H9 (cell line): ENCODE measurements around the gene SPNS3. TPM values are rescaled to one million over a fixed set of nuclear protein-coding genes. Genes with fewer than 3 reads are reported as not detected.

Experiments
- DNase-seq: peaks from one replicate; pipeline ENCODE4 v3.0.0-alpha.2; 2017
- H2AFZ ChIP-seq: one replicate; pipeline ENCODE4 v1.6.1; 2013; ENCODE audit warnings: mild to moderate bottlenecking, low read length, control low read depth, moderate library complexity
- H2AK5ac ChIP-seq: 2 replicates; pipeline ENCODE4 v1.6.1; 2013; ENCODE audit warnings: low read length, control low read depth, mixed read lengths; ENCODE audit not compliant: insufficient read length
- H2BK120ac ChIP-seq: one replicate; pipeline ENCODE4 v1.6.1; 2013; ENCODE audit warnings: low read depth, mild to moderate bottlenecking, low read length, control low read depth, inconsistent platforms; ENCODE audit not compliant: poor library complexity, severe bottlenecking
- H2BK12ac ChIP-seq: 2 replicates; pipeline ENCODE4 v1.6.1; 2013; ENCODE audit warnings: low read length, control low read depth, mixed read lengths, low read depth; ENCODE audit not compliant: insufficient read length
- H2BK15ac ChIP-seq: 2 replicates; pipeline ENCODE4 v1.6.1; 2013; ENCODE audit warnings: low read depth, low read length, control low read depth
- H2BK20ac ChIP-seq: one replicate; pipeline ENCODE4 v1.6.1; 2013; ENCODE audit warnings: low read depth, mild to moderate bottlenecking, low read length, control low read depth, inconsistent platforms; ENCODE audit not compliant: poor library complexity, severe bottlenecking
- H2BK5ac ChIP-seq: 2 replicates; pipeline ENCODE4 v1.6.1; 2013; ENCODE audit warnings: low read length, control low read depth, mixed read lengths; ENCODE audit not compliant: insufficient read length
- H3K14ac ChIP-seq: 2 replicates; pipeline ENCODE4 v1.6.1; 2013; ENCODE audit warnings: low read length, control low read depth; ENCODE audit not compliant: insufficient read depth
- H3K18ac ChIP-seq: 2 replicates; pipeline ENCODE4 v1.6.1; 2013; ENCODE audit warnings: low read depth, mild to moderate bottlenecking, mixed read lengths, low read length, control low read depth; ENCODE audit not compliant: insufficient read length
- H3K23ac ChIP-seq: 2 replicates; pipeline ENCODE4 v1.6.1; 2013; ENCODE audit warnings: low read length, control low read depth, mixed read lengths, low read depth; ENCODE audit not compliant: insufficient read length
- H3K23me2 ChIP-seq: 2 replicates; pipeline ENCODE4 v1.6.1; 2013; ENCODE audit warnings: low read depth, mild to moderate bottlenecking, mixed read lengths, low read length, control low read depth; ENCODE audit not compliant: insufficient read length, poor library complexity, severe bottlenecking
- H3K27ac ChIP-seq: 2 replicates; pipeline ENCODE4 v1.5.1; 2013; ENCODE audit warnings: low read length, control low read depth, mixed read lengths, low read depth; ENCODE audit not compliant: insufficient read length
- H3K27me3 ChIP-seq: 2 replicates; pipeline ENCODE4 v1.6.1; 2013; ENCODE audit warnings: low read length, control low read depth, inconsistent platforms; ENCODE audit not compliant: insufficient read depth
- H3K4ac ChIP-seq: 2 replicates; pipeline ENCODE4 v1.6.1; 2013; ENCODE audit warnings: low read depth, mild to moderate bottlenecking, control low read depth, inconsistent platforms, low read length, moderate library complexity
- H3K4me1 ChIP-seq: 2 replicates; pipeline ENCODE4 v1.6.1; 2013; ENCODE audit warnings: low read length, control low read depth, inconsistent platforms; ENCODE audit not compliant: insufficient read depth
- H3K4me2 ChIP-seq: 2 replicates; pipeline ENCODE4 v1.6.1; 2013; ENCODE audit warnings: low read length, control low read depth, mixed read lengths; ENCODE audit not compliant: insufficient read length, insufficient read depth
- H3K56ac ChIP-seq: 2 replicates; pipeline ENCODE4 v1.6.1; 2013; ENCODE audit warnings: low read depth, mild to moderate bottlenecking, mixed read lengths, low read length, control low read depth; ENCODE audit not compliant: insufficient read length
- H3K79me1 ChIP-seq: 2 replicates; pipeline ENCODE4 v1.6.1; 2013; ENCODE audit warnings: low read depth, mild to moderate bottlenecking, moderate library complexity, low read length, control low read depth, inconsistent platforms; ENCODE audit not compliant: insufficient read depth, poor library complexity, severe bottlenecking
- H3K79me2 ChIP-seq: 2 replicates; pipeline ENCODE4 v1.6.1; 2013; ENCODE audit warnings: low read length, control low read depth, inconsistent platforms; ENCODE audit not compliant: insufficient read depth
- H3K9ac ChIP-seq: 2 replicates; pipeline ENCODE4 v1.6.1; 2013; ENCODE audit warnings: low read length, control low read depth, mixed read lengths; ENCODE audit not compliant: insufficient read length; ENCODE audit errors: extremely low read depth
- H3K9me3 ChIP-seq: one replicate; pipeline ENCODE4 v1.6.1; 2013; ENCODE audit warnings: low read depth, low read length, inconsistent platforms; ENCODE audit not compliant: control insufficient read depth
- H3T11ph ChIP-seq: one replicate; pipeline ENCODE4 v1.6.1; 2013; ENCODE audit warnings: mild to moderate bottlenecking, low read length, control low read depth, inconsistent platforms
- H4K20me1 ChIP-seq: one replicate; pipeline ENCODE4 v1.6.1; 2013; ENCODE audit not compliant: control insufficient read depth, insufficient read length, insufficient read depth
- H4K5ac ChIP-seq: 2 replicates; pipeline ENCODE4 v1.6.1; 2013; ENCODE audit warnings: low read depth, mild to moderate bottlenecking, mixed read lengths, low read length, control low read depth; ENCODE audit not compliant: insufficient read length
- H4K8ac ChIP-seq: replicated peaks from 2 replicates; pipeline ENCODE4 v1.6.1; 2013; ENCODE audit warnings: low read length, control low read depth, mixed read lengths, low read depth; ENCODE audit not compliant: insufficient read length
- H4K91ac ChIP-seq: 2 replicates; pipeline ENCODE4 v1.6.1; 2013; ENCODE audit warnings: low read depth, mild to moderate bottlenecking, moderate library complexity, mixed read lengths, low read length, control low read depth; ENCODE audit not compliant: insufficient read length
- H3K27ac Mint-ChIP-seq, 3 experiments: 2 replicates in 2 of 3; 3 replicates in 1 of 3; pipeline ENCODE4 v1.8.0; 2020 to 2021; ENCODE audit warnings: mixed read lengths in 3 of 3, mild to moderate bottlenecking in 1 of 3, moderate library complexity in 1 of 3
- H3K27me3 Mint-ChIP-seq: 2 replicates; pipeline ENCODE4 v1.8.0; 2021; ENCODE audit warnings: low read depth, mild to moderate bottlenecking, moderate library complexity, mixed read lengths
- H3K36me3 Mint-ChIP-seq, 3 experiments: 2 replicates in 2 of 3; 3 replicates in 1 of 3; pipeline ENCODE4 v1.8.0; 2020 to 2021; ENCODE audit warnings: low read depth in 3 of 3, mixed read lengths in 3 of 3; ENCODE audit not compliant: insufficient read depth in 1 of 3
- H3K4me1 Mint-ChIP-seq, 2 experiments: 2 replicates each; pipeline ENCODE4 v1.8.0; 2020; ENCODE audit warnings: mixed read lengths in 2 of 2
- H3K4me3 Mint-ChIP-seq, 2 experiments: 2 replicates in 1 of 2; 3 replicates in 1 of 2; pipeline ENCODE4 v1.8.0; 2020 to 2021; ENCODE audit warnings: mild to moderate bottlenecking in 2 of 2, mixed read lengths in 2 of 2, moderate library complexity in 1 of 2
- H3K9me3 Mint-ChIP-seq, 2 experiments: 2 replicates in 1 of 2; 3 replicates in 1 of 2; pipeline ENCODE4 v1.8.0; 2020; ENCODE audit warnings: mild to moderate bottlenecking in 2 of 2, mixed read lengths in 2 of 2, moderate library complexity in 1 of 2
- CTCF ChIP-seq: fragments of 200-600 bp; sonication (generic); conservative IDR thresholded peaks from 3 replicates; pipeline ENCODE4 v1.8.0; 2021; ENCODE audit warnings: antibody characterized with exemption, mild to moderate bottlenecking
- WGBS: extraction: QIAGEN DNeasy Blood & Tissue Kit; methylation state at CpG from one replicate; pipeline ENCODE4 v1.1.7; 2013; ENCODE audit warnings: missing lambda C conversion rate, low lambda C conversion rate, mixed read lengths; ENCODE audit not compliant: insufficient read length; ENCODE audit errors: extremely low coverage; 5-methylcytosine and 5-hydroxymethylcytosine counted together
- total RNA-seq: library from RNA; stranded (reverse); gene quantifications from 2 replicates; pipeline ENCODE4 v1.2.1, GENCODE V29; 2021

SPNS3 gene
- total RNA-seq, 1 experiment from 2014 or later, result not detected

- H3K9ac ChIP-seq, result no peak overlapping the region
- no peak overlapping the region for H3T11ph ChIP-seq
- no peak overlapping the region for H3K18ac ChIP-seq
- H3K4me1 ChIP-seq, result no peaks in the 10 kb centered on the region
- no peak overlapping the region for H4K5ac ChIP-seq
- H3K9me3 ChIP-seq, result no peaks in the 10 kb centered on the region
- peaks cover 3% of the 10 kb centered on the region for H4K20me1 ChIP-seq
- H2BK12ac ChIP-seq, result no peak overlapping the region
- no peak overlapping the region for H2AK5ac ChIP-seq
- no peak overlapping the region for H3K27ac Mint-ChIP-seq
- H3K23me2 ChIP-seq, result no peaks in the 10 kb centered on the region
- no peak for DNase-seq
- peaks cover 12% of the 10 kb centered on the region for H3K27me3 Mint-ChIP-seq
- no CpG with 5 or more reads among the region's 9 CpGs for WGBS
- H3K14ac ChIP-seq, result no peak overlapping the region
- no peak overlapping the region for H2BK20ac ChIP-seq
- H3K4me1 Mint-ChIP-seq, result peaks cover 18 to 22% of the 10 kb centered on the region in 2 experiments
- H3K4ac ChIP-seq, result no peak overlapping the region
- no peaks in the 10 kb centered on the region for H3K79me2 ChIP-seq
- no peak overlapping the region for H3K56ac ChIP-seq
- no peak overlapping the region for H3K27ac ChIP-seq
- H3K27me3 ChIP-seq, result no peaks in the 10 kb centered on the region
- no peak overlapping the region for H2AFZ ChIP-seq
- no peak overlapping the region for H3K4me3 Mint-ChIP-seq
- no peaks in the 10 kb centered on the region for H3K36me3 Mint-ChIP-seq
- no peak overlapping the region for H4K8ac ChIP-seq
- no peak overlapping the region for H3K4me2 ChIP-seq
- no peak overlapping the region for H3K23ac ChIP-seq
- H3K9me3 Mint-ChIP-seq, result no peaks in the 10 kb centered on the region; a peak in 3 of 5 replicates
- no peak overlapping the region for H2BK5ac ChIP-seq
- no peak overlapping the region for H2BK120ac ChIP-seq
- TF ChIP-seq CTCF, result no peak
- H3K79me1 ChIP-seq, result no peaks in the 10 kb centered on the region
- H4K91ac ChIP-seq, result no peak overlapping the region
- no peak overlapping the region for H2BK15ac ChIP-seq
These were observed 56.4 kb downstream of the SPNS3 start for GRCh38 chr17:4490109-4490591.
